ENCODE measurements around the gene ENPP1. TPM values are rescaled to one million over a fixed set of nuclear protein-coding genes. Genes with fewer than 3 reads are reported as not detected.

ENPP1 gene
- total and polyA plus RNA-seq, 9 donors, result 5.4 to 40.7 (median 21.7) TPM

DNA sequence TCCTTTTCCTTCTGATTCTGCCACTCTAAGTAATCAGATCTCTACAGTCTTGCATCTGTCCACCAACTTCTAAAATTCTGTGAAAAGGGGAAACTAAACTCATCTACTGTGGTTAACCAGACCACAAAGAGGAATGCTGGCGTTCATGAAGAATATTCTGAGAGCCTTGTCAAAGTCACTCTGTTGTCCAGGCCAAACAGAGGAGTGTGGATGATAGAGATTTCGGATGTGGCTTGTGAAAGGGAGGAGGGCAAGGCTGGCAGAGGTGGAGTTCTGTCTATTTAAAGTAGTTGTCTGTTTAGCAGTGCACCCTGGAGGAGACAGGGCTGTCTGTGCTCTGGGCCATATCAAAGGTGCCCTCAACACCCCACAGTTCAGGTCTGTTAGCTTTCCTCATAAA lies 109.5 kb downstream of the ENPP1 start:
- intact Hi-C loops (cut with DNase I), result loop anchor here in 2 of 4 donors (5.0 to 10.0 kb wide), 3 partner anchors 133 to 300 kb away; no protein-coding TSS in a partner anchor
- H3K36me3 ChIP-seq, result no peaks in the 10 kb centered on the region
- 79 to 87% (median 85%) methylated on average over 2 of the region's 2 CpGs for WGBS, 3 donors
- H3K27me3 ChIP-seq, result no peaks in the 10 kb centered on the region
- no peaks in the 10 kb centered on the region for H3K4me1 ChIP-seq (ENCODE audit: insufficient read depth)
- no peak for DNase-seq
- TF ChIP-seq, protein P1, sequence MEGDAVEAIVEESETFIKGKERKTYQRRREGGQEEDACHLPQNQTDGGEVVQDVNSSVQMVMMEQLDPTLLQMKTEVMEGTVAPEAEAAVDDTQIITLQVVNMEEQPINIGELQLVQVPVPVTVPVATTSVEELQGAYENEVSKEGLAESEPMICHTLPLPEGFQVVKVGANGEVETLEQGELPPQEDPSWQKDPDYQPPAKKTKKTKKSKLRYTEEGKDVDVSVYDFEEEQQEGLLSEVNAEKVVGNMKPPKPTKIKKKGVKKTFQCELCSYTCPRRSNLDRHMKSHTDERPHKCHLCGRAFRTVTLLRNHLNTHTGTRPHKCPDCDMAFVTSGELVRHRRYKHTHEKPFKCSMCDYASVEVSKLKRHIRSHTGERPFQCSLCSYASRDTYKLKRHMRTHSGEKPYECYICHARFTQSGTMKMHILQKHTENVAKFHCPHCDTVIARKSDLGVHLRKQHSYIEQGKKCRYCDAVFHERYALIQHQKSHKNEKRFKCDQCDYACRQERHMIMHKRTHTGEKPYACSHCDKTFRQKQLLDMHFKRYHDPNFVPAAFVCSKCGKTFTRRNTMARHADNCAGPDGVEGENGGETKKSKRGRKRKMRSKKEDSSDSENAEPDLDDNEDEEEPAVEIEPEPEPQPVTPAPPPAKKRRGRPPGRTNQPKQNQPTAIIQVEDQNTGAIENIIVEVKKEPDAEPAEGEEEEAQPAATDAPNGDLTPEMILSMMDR (IDR thresholded peaks at IDR 0.05), result no peak
- TF ChIP-seq POLR2A (IDR thresholded peaks at IDR 0.05), result no peak
- TF ChIP-seq EP300 (IDR thresholded peaks at IDR 0.05), result no peak
- no peak overlapping the region for H3K4me3 ChIP-seq
- no peaks in the 10 kb centered on the region for H3K9me3 ChIP-seq
- H3K27ac ChIP-seq, result no peak overlapping the region

DNA sequence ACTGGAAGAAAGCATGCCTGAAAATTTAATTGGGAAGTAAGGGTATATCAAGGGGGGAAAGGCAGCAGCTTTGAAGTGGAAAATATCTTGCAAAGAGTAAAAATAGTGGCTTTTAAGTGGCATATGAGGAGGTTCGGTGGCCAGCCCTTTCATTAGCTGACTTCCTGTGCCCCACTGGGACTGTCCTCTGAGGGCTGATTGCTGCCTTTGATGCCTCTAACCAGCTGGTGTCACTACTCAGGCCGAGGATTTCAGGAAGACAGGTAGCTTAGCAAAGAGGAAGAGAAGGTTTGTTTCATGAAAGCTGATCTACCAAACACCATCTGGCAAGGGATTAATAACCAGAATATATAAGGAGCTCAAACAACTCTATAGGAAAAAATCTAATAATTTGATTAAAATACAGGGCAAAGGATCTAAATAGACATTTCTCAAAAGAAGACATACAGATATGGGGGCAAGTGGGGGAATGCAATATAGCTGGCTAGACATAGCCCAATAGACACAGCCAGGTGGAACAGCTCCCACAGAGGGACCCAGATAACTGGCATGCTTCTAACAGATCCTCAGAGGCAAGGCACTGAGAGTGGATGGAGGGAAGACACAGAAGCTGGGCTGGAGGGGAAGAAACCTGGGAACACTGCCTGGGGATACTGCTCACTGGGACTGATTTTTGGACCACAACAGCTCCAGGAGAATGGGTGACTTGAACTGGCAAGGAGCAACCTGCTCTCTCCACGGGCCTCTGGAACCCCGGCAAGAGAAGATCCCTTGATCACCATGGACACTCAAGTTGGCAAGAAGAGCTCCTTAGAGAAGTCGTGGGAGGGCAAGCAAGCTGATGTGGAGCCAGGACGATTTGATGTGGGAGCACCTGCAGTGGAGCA lies 110.2 kb downstream of the ENPP1 start:
- no peaks in the 10 kb centered on the region for H3K27me3 ChIP-seq
- no peaks in the 10 kb centered on the region for H3K9me3 ChIP-seq
- H3K4me1 ChIP-seq (ENCODE audit: insufficient read depth), result no peaks in the 10 kb centered on the region
- no peaks in the 10 kb centered on the region for H3K36me3 ChIP-seq
- no peak for TF ChIP-seq EP300 (IDR thresholded peaks at IDR 0.05)
- TF ChIP-seq, protein P1 (IDR thresholded peaks at IDR 0.05), result no peak
- no peak for TF ChIP-seq POLR2A (IDR thresholded peaks at IDR 0.05)
- WGBS, 3 donors, result 71 to 75% (median 73%) methylated on average over 6 of the region's 6 CpGs
- no peak overlapping the region for H3K27ac ChIP-seq
- no peak overlapping the region for H3K4me3 ChIP-seq
- intact Hi-C loops (cut with DNase I), result loop anchor here in 2 of 4 donors (5.0 to 10.0 kb wide), 3 partner anchors 133 to 299 kb away; no protein-coding TSS in a partner anchor
- DNase-seq, result no peak

DNA sequence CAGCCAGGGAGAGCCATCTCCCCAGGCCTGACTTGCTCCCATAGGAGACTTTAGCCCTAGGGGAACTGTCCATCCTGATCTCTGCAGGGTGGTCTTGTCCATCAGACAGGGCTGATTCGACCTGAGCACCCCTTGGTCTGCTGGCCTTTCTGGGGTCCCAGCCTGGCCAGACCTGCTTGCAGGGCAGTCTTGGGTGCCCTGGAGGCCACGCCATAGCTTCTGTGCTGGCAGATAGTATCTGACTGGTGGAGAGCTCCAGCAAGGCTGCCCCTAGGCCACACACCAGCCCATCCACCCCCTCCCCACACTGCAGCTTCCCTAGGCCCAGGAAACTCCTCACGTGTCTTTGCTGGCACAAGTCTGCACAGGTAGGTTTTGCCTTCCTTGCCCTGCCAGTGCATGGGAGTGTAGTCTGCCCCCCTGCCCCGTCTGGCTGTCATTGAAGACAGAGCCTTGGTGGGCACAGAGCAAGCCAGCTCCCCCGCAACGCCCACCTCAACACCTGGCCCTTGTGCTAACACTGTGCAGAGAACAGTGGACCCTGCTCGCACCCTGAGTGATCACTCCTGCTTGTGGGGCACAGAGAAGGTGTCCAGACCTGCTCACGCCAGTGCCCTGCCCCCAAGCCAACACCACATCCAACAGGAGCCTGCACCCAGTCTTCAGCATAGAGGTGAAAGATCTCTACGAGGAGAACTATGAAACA lies 111.0 kb downstream of the ENPP1 start:
- H3K9me3 ChIP-seq, result no peaks in the 10 kb centered on the region

DNA sequence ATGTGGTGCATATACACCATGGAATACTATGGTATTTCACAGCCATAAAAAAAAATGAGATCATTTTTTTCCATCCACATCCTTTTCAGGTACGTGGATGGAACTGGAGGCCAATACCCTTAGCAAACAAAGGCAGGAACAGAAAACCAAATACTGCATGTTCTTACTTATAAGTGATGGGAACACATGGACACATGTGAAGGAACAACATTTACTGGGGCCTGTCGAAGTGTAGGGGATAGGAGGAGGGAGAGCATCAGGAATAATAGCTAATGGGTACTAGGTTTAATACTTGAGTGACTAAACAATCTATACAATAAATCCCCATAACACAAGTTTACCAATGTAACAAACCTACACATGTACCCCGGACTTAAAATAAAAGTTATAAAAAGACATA lies 112.8 kb downstream of the ENPP1 start:
- H3K9me3 ChIP-seq, result no peaks in the 10 kb centered on the region
- H3K27me3 ChIP-seq, result no peaks in the 10 kb centered on the region
- intact Hi-C loops (cut with DNase I), result no loop called here
- no peaks in the 10 kb centered on the region for H3K36me3 ChIP-seq
- 78 to 89% (median 85%) methylated on average over 3 of the region's 3 CpGs for WGBS, 3 donors
- no peak overlapping the region for H3K27ac ChIP-seq
- no peak for DNase-seq
- no peak for TF ChIP-seq EP300 (IDR thresholded peaks at IDR 0.05)
- no peak for TF ChIP-seq POLR2A (IDR thresholded peaks at IDR 0.05)
- TF ChIP-seq, protein P1 (IDR thresholded peaks at IDR 0.05), result no peak
- H3K4me1 ChIP-seq (ENCODE audit: insufficient read depth), result no peaks in the 10 kb centered on the region
- H3K4me3 ChIP-seq, result no peak overlapping the region

More for the DNA sequence above, 111.0 kb downstream of the ENPP1 start:
- no peak for TF ChIP-seq POLR2A (IDR thresholded peaks at IDR 0.05)
- no peak for TF ChIP-seq EP300 (IDR thresholded peaks at IDR 0.05)
- TF ChIP-seq, protein P1 (IDR thresholded peaks at IDR 0.05), result no peak
- H3K27ac ChIP-seq, result no peak overlapping the region
- no peak overlapping the region for H3K4me3 ChIP-seq
- no peaks in the 10 kb centered on the region for H3K27me3 ChIP-seq
- no peaks in the 10 kb centered on the region for H3K4me1 ChIP-seq (ENCODE audit: insufficient read depth)
- WGBS, 3 donors, result 90 to 93% (median 91%) methylated on average over 8 to 9 of the region's 9 CpGs
- intact Hi-C loops (cut with DNase I), result loop anchor here in 2 of 4 donors (5.0 to 10.0 kb wide), 3 partner anchors 134 to 298 kb away; no protein-coding TSS in a partner anchor
- no peak for DNase-seq
- H3K36me3 ChIP-seq, result no peaks in the 10 kb centered on the region

All from ovary (tissue), 9 donors.